Measurements from ENCODE around the gene EPB41L4A.

DNA sequence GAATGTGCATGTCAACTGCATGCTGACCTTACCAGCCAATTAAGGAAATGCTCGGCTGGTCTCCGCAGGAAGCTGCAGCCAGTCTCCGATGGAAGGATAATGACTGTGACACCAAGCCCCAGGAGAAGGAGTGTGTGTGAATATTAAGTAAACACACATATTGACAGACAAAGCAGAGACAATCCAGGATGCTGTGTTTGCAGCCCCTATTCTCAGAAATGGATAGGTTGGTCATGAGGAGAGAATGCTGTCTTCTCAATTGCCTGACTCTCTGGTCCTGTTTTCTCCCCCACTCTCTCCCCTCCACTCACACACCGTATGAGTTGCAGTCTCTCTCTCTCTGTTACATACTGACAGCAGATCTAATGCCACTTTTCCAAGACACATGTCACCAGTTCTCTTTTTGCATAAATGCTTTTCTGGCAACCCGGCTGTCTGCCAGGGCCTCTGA, 85.7 kb downstream of the EPB41L4A start:
- TF ChIP-seq CTCF (conservative IDR thresholded peaks at IDR 0.05 in 1 of 2, IDR thresholded peaks at IDR 0.05 in 1 of 2; ENCODE audit: low read depth in 1 of 2, low read length in 2 of 2) = no peak
- no peak for TF ChIP-seq EZH2 (IDR thresholded peaks at IDR 0.05; ENCODE audit: low read length, missing control alignments)

All from fibroblast of lung (primary cell).